HEK293T (cell line): ENCODE data around the gene RNH1.

Source experiments
- BHLHE40 ChIP-seq: fragments of 450-650 bp; IDR thresholded peaks from 2 replicates; pipeline ENCODE4 v1.6.1; 2016; ENCODE audit warnings: mild to moderate bottlenecking, moderate library complexity, borderline replicate concordance
- ELF4 ChIP-seq: fragments of 450-650 bp; IDR thresholded peaks from 2 replicates; pipeline ENCODE4 v1.6.1; 2017; ENCODE audit warnings: antibody characterized with exemption
- FOXA1 ChIP-seq: fragments of 450-650 bp; IDR thresholded peaks from 2 replicates; pipeline ENCODE4 v1.6.1; 2016; ENCODE audit warnings: mild to moderate bottlenecking
- FOXK2 ChIP-seq: fragments of 450-650 bp; IDR thresholded peaks from 2 replicates; pipeline ENCODE4 v1.6.1; 2016; ENCODE audit warnings: mild to moderate bottlenecking
- FOXM1 ChIP-seq: fragments of 450-650 bp; IDR thresholded peaks from 2 replicates; pipeline ENCODE4 v1.6.1; 2017; ENCODE audit warnings: mild to moderate bottlenecking, borderline replicate concordance
- SP1 ChIP-seq: fragments of 450-650 bp; IDR thresholded peaks from 2 replicates; pipeline ENCODE4 v1.6.1; 2017
- ZNF384 ChIP-seq: fragments of 450-650 bp; IDR thresholded peaks from 2 replicates; pipeline ENCODE4 v1.6.1; 2016

DNA sequence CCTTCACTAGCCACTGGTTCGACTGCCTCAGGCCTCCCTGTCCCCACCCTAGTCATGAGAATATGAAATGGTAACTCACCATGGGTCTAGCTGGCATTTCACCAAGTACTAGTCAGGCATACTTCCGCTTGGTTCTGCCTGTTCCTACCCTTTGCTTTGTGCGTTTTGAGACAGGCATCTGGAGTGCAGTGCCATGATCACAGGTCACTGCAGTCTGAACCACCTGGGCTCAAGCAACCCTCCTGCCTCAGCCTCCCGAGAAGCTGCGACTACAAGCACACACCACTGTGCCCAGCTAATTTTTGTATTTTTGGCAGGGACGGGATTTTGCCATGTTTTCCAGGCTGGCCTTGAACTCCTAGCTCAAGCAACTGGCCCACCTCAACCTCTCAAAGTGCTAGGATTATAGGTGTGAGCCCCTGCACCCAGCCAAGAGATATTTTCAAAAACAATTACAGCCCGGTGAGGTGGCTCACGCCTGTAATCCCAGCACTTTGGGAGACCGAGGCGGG is 14.2 kb upstream of the RNH1 start:
- no peak for TF ChIP-seq FOXA1
- no peak for TF ChIP-seq FOXK2
- TF ChIP-seq BHLHE40: no peak
- TF ChIP-seq FOXM1: no peak
- TF ChIP-seq ZNF384: no peak
- no peak for TF ChIP-seq SP1
- TF ChIP-seq ELF4: no peak
